H9 (cell line): ENCODE results near the gene MAPT. TPM values are rescaled to one million over a fixed set of nuclear protein-coding genes. Genes with fewer than 3 reads are reported as not detected.

Experiments
- DNase-seq: peaks from one replicate; pipeline ENCODE4 v3.0.0-alpha.2; 2017
- H2AFZ ChIP-seq: one replicate; pipeline ENCODE4 v1.6.1; 2013; ENCODE audit warnings: mild to moderate bottlenecking, low read length, control low read depth, moderate library complexity
- H2AK5ac ChIP-seq: 2 replicates; pipeline ENCODE4 v1.6.1; 2013; ENCODE audit warnings: low read length, control low read depth, mixed read lengths; ENCODE audit not compliant: insufficient read length
- H2BK120ac ChIP-seq: one replicate; pipeline ENCODE4 v1.6.1; 2013; ENCODE audit warnings: low read depth, mild to moderate bottlenecking, low read length, control low read depth, inconsistent platforms; ENCODE audit not compliant: poor library complexity, severe bottlenecking
- H2BK12ac ChIP-seq: 2 replicates; pipeline ENCODE4 v1.6.1; 2013; ENCODE audit warnings: low read length, control low read depth, mixed read lengths, low read depth; ENCODE audit not compliant: insufficient read length
- H2BK15ac ChIP-seq: 2 replicates; pipeline ENCODE4 v1.6.1; 2013; ENCODE audit warnings: low read depth, low read length, control low read depth
- H2BK20ac ChIP-seq: one replicate; pipeline ENCODE4 v1.6.1; 2013; ENCODE audit warnings: low read depth, mild to moderate bottlenecking, low read length, control low read depth, inconsistent platforms; ENCODE audit not compliant: poor library complexity, severe bottlenecking
- H2BK5ac ChIP-seq: 2 replicates; pipeline ENCODE4 v1.6.1; 2013; ENCODE audit warnings: low read length, control low read depth, mixed read lengths; ENCODE audit not compliant: insufficient read length
- H3K14ac ChIP-seq: 2 replicates; pipeline ENCODE4 v1.6.1; 2013; ENCODE audit warnings: low read length, control low read depth; ENCODE audit not compliant: insufficient read depth
- H3K18ac ChIP-seq: 2 replicates; pipeline ENCODE4 v1.6.1; 2013; ENCODE audit warnings: low read depth, mild to moderate bottlenecking, mixed read lengths, low read length, control low read depth; ENCODE audit not compliant: insufficient read length
- H3K23ac ChIP-seq: 2 replicates; pipeline ENCODE4 v1.6.1; 2013; ENCODE audit warnings: low read length, control low read depth, mixed read lengths, low read depth; ENCODE audit not compliant: insufficient read length
- H3K23me2 ChIP-seq: 2 replicates; pipeline ENCODE4 v1.6.1; 2013; ENCODE audit warnings: low read depth, mild to moderate bottlenecking, mixed read lengths, low read length, control low read depth; ENCODE audit not compliant: insufficient read length, poor library complexity, severe bottlenecking
- H3K27ac ChIP-seq: 2 replicates; pipeline ENCODE4 v1.5.1; 2013; ENCODE audit warnings: low read length, control low read depth, mixed read lengths, low read depth; ENCODE audit not compliant: insufficient read length
- H3K27me3 ChIP-seq: 2 replicates; pipeline ENCODE4 v1.6.1; 2013; ENCODE audit warnings: low read length, control low read depth, inconsistent platforms; ENCODE audit not compliant: insufficient read depth
- H3K4ac ChIP-seq: 2 replicates; pipeline ENCODE4 v1.6.1; 2013; ENCODE audit warnings: low read depth, mild to moderate bottlenecking, control low read depth, inconsistent platforms, low read length, moderate library complexity
- H3K4me1 ChIP-seq: 2 replicates; pipeline ENCODE4 v1.6.1; 2013; ENCODE audit warnings: low read length, control low read depth, inconsistent platforms; ENCODE audit not compliant: insufficient read depth
- H3K4me2 ChIP-seq: 2 replicates; pipeline ENCODE4 v1.6.1; 2013; ENCODE audit warnings: low read length, control low read depth, mixed read lengths; ENCODE audit not compliant: insufficient read length, insufficient read depth
- H3K56ac ChIP-seq: 2 replicates; pipeline ENCODE4 v1.6.1; 2013; ENCODE audit warnings: low read depth, mild to moderate bottlenecking, mixed read lengths, low read length, control low read depth; ENCODE audit not compliant: insufficient read length
- H3K79me1 ChIP-seq: 2 replicates; pipeline ENCODE4 v1.6.1; 2013; ENCODE audit warnings: low read depth, mild to moderate bottlenecking, moderate library complexity, low read length, control low read depth, inconsistent platforms; ENCODE audit not compliant: insufficient read depth, poor library complexity, severe bottlenecking
- H3K79me2 ChIP-seq: 2 replicates; pipeline ENCODE4 v1.6.1; 2013; ENCODE audit warnings: low read length, control low read depth, inconsistent platforms; ENCODE audit not compliant: insufficient read depth
- H3K9ac ChIP-seq: 2 replicates; pipeline ENCODE4 v1.6.1; 2013; ENCODE audit warnings: low read length, control low read depth, mixed read lengths; ENCODE audit not compliant: insufficient read length; ENCODE audit errors: extremely low read depth
- H3K9me3 ChIP-seq: one replicate; pipeline ENCODE4 v1.6.1; 2013; ENCODE audit warnings: low read depth, low read length, inconsistent platforms; ENCODE audit not compliant: control insufficient read depth
- H3T11ph ChIP-seq: one replicate; pipeline ENCODE4 v1.6.1; 2013; ENCODE audit warnings: mild to moderate bottlenecking, low read length, control low read depth, inconsistent platforms
- H4K20me1 ChIP-seq: one replicate; pipeline ENCODE4 v1.6.1; 2013; ENCODE audit not compliant: control insufficient read depth, insufficient read length, insufficient read depth
- H4K5ac ChIP-seq: 2 replicates; pipeline ENCODE4 v1.6.1; 2013; ENCODE audit warnings: low read depth, mild to moderate bottlenecking, mixed read lengths, low read length, control low read depth; ENCODE audit not compliant: insufficient read length
- H4K8ac ChIP-seq: replicated peaks from 2 replicates; pipeline ENCODE4 v1.6.1; 2013; ENCODE audit warnings: low read length, control low read depth, mixed read lengths, low read depth; ENCODE audit not compliant: insufficient read length
- H4K91ac ChIP-seq: 2 replicates; pipeline ENCODE4 v1.6.1; 2013; ENCODE audit warnings: low read depth, mild to moderate bottlenecking, moderate library complexity, mixed read lengths, low read length, control low read depth; ENCODE audit not compliant: insufficient read length
- H3K27ac Mint-ChIP-seq, 3 experiments: 2 replicates in 2 of 3; 3 replicates in 1 of 3; pipeline ENCODE4 v1.8.0; 2020 to 2021; ENCODE audit warnings: mixed read lengths in 3 of 3, mild to moderate bottlenecking in 1 of 3, moderate library complexity in 1 of 3
- H3K27me3 Mint-ChIP-seq: 2 replicates; pipeline ENCODE4 v1.8.0; 2021; ENCODE audit warnings: low read depth, mild to moderate bottlenecking, moderate library complexity, mixed read lengths
- H3K36me3 Mint-ChIP-seq, 3 experiments: 2 replicates in 2 of 3; 3 replicates in 1 of 3; pipeline ENCODE4 v1.8.0; 2020 to 2021; ENCODE audit warnings: low read depth in 3 of 3, mixed read lengths in 3 of 3; ENCODE audit not compliant: insufficient read depth in 1 of 3
- H3K4me1 Mint-ChIP-seq, 2 experiments: 2 replicates each; pipeline ENCODE4 v1.8.0; 2020; ENCODE audit warnings: mixed read lengths in 2 of 2
- H3K4me3 Mint-ChIP-seq, 2 experiments: 2 replicates in 1 of 2; 3 replicates in 1 of 2; pipeline ENCODE4 v1.8.0; 2020 to 2021; ENCODE audit warnings: mild to moderate bottlenecking in 2 of 2, mixed read lengths in 2 of 2, moderate library complexity in 1 of 2
- H3K9me3 Mint-ChIP-seq, 2 experiments: 2 replicates in 1 of 2; 3 replicates in 1 of 2; pipeline ENCODE4 v1.8.0; 2020; ENCODE audit warnings: mild to moderate bottlenecking in 2 of 2, mixed read lengths in 2 of 2, moderate library complexity in 1 of 2
- WGBS: extraction: QIAGEN DNeasy Blood & Tissue Kit; methylation state at CpG from one replicate; pipeline ENCODE4 v1.1.7; 2013; ENCODE audit warnings: missing lambda C conversion rate, low lambda C conversion rate, mixed read lengths; ENCODE audit not compliant: insufficient read length; ENCODE audit errors: extremely low coverage; 5-methylcytosine and 5-hydroxymethylcytosine counted together
- total RNA-seq: library from RNA; stranded (reverse); gene quantifications from 2 replicates; pipeline ENCODE4 v1.2.1, GENCODE V29; 2021
- TF ChIP-seq, protein P1 (sequence below): fragments of 200-600 bp; sonication (generic); conservative IDR thresholded peaks from 3 replicates; pipeline ENCODE4 v1.8.0; 2021; ENCODE audit warnings: antibody characterized with exemption, mild to moderate bottlenecking

The MAPT gene
- total RNA-seq, 1 experiment from 2014 or later: 1.6 TPM

DNA sequence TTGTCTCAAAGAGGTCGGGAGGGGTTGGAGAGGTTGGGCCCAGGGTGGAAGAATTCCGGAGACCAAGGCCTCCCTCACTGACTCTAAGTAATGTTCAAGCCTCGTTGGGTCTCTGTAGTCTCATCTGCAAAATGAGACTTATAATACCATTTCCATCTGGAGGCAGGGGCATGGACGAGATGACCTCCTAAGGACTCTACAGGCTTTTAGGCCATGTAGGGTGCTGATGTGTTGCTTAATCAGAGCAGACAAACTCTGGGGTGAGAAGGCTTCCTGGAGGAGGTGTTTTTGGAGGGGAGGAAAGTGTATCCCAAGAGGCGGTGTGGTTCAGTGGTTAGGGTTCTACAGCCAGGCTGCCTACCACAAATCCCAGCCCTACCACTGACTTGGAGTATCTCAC is 46.6 kb upstream of the MAPT start:
- H2BK20ac ChIP-seq: no peak overlapping the region
- H3K14ac ChIP-seq: no peak overlapping the region
- H2BK5ac ChIP-seq: no peak overlapping the region
- no peaks in the 10 kb centered on the region for H3K4me1 ChIP-seq
- no peak overlapping the region for H2BK15ac ChIP-seq
- WGBS: no CpG with 5 or more reads among the region's 5 CpGs
- H3K23ac ChIP-seq: no peak overlapping the region
- no peak overlapping the region for H3K4me3 Mint-ChIP-seq
- no peaks in the 10 kb centered on the region for H3K79me1 ChIP-seq
- no peak overlapping the region for H3T11ph ChIP-seq
- H3K4me2 ChIP-seq: no peak overlapping the region
- TF ChIP-seq, protein P1, sequence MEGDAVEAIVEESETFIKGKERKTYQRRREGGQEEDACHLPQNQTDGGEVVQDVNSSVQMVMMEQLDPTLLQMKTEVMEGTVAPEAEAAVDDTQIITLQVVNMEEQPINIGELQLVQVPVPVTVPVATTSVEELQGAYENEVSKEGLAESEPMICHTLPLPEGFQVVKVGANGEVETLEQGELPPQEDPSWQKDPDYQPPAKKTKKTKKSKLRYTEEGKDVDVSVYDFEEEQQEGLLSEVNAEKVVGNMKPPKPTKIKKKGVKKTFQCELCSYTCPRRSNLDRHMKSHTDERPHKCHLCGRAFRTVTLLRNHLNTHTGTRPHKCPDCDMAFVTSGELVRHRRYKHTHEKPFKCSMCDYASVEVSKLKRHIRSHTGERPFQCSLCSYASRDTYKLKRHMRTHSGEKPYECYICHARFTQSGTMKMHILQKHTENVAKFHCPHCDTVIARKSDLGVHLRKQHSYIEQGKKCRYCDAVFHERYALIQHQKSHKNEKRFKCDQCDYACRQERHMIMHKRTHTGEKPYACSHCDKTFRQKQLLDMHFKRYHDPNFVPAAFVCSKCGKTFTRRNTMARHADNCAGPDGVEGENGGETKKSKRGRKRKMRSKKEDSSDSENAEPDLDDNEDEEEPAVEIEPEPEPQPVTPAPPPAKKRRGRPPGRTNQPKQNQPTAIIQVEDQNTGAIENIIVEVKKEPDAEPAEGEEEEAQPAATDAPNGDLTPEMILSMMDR: no peak
- no peaks in the 10 kb centered on the region for H3K79me2 ChIP-seq
- H3K56ac ChIP-seq: no peak overlapping the region
- no peak for DNase-seq
- no peaks in the 10 kb centered on the region for H3K36me3 Mint-ChIP-seq
- no peaks in the 10 kb centered on the region for H3K9me3 ChIP-seq
- no peak overlapping the region for H2BK12ac ChIP-seq
- no peaks in the 10 kb centered on the region for H3K9me3 Mint-ChIP-seq
- H3K18ac ChIP-seq: no peak overlapping the region
- 0 out of 4 replicates have a peak, but pooled peaks cover 0 to 3% of the 10 kb centered on the region in 2 experiments for H3K4me1 Mint-ChIP-seq
- no peak overlapping the region for H2BK120ac ChIP-seq
- peaks cover 3% of the 10 kb centered on the region; the same call in 1 of the 2 replicates for H3K27me3 ChIP-seq
- peaks cover 4% of the 10 kb centered on the region for H4K20me1 ChIP-seq
- no peak overlapping the region for H2AK5ac ChIP-seq
- H2AFZ ChIP-seq: no peak overlapping the region
- no peak overlapping the region for H4K91ac ChIP-seq
- peaks cover 10% of the 10 kb centered on the region for H3K27me3 Mint-ChIP-seq
- H4K8ac ChIP-seq: no peak overlapping the region
- no peak overlapping the region for H3K27ac Mint-ChIP-seq
- H3K4ac ChIP-seq: no peak overlapping the region
- H3K9ac ChIP-seq: no peak overlapping the region
- H3K27ac ChIP-seq: no peak overlapping the region
- H3K23me2 ChIP-seq: no peaks in the 10 kb centered on the region
- no peak overlapping the region for H4K5ac ChIP-seq
